ENCODE results near the gene VEZT. TPM values are rescaled to one million over a fixed set of nuclear protein-coding genes. Genes with fewer than 3 reads are reported as not detected.

VEZT gene
- total and polyA plus RNA-seq, 9 of the 15 experiments (the other 6 are each of a cell fraction or from before 2014, with no cell fraction given), result 16.1 to 61.5 (median 32.6) TPM

DNA sequence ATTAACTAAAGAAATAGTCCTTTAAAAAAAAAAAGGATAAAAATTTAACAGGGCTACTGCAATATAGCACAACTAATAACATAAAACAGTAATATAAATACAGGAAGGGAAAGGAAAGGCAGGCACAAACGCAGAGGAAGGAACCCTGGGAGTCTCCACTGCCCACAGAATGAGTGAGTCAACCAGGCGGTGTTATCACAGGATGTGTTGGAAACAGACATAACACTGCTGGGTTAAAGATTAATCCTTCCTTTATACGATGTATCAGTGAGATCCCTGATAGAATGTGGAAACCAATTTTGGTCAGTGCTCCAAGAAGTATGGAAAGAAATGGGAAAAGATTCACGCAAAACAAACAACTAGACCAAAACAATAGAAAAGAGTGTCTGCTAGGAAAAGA is 48.2 kb upstream of the VEZT start (continued):
- TF ChIP-seq TOE1 (IDR thresholded peaks at IDR 0.05; ENCODE audit: borderline replicate concordance) (no peak), TOE1 (CRISPR knock-in tag; IDR thresholded peaks at IDR 0.05; ENCODE audit: borderline replicate concordance, low read depth) (no peak)

DNA sequence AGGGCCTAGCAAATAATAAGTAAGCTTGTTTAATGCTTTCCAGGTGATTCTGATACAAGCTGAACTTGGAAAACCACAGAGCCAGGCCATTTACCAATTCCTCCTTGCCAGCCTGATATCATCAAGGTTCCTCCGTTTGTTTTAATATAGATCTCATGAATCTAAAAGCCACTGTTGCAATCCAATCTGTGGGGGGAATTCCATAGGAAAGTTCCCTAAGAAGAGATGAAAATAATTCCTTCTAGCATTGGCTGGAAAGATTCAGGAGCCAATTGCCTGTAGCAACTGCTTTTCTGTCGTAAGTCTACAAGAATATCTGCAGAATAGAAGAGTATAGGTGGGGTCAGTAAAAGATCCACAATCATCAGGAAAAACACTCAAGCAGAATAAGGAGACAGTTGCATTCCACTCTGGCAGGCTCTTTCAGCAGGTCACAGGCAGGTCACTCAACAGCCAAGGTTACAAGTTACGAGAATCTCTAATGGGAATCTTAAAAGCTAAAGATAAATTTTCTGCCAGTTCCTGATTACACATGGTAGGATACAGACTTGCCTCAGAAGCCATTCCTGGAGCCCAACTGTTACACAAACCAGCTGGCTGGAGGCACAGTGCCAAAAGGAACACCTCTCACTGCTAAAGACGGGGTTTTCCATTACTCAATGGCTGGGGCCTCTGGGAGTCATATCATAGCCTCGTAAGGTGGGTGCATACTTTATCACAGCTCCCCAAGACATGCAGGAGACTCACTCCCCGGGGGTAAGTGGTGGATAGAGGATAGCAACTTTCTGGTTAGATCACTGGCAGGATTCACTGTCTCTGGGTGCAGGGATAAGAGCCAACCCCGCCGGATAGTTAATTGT is 44.0 kb upstream of the VEZT start:
- Histone ChIP-seq H3K27ac (ENCODE audit: extremely low read depth, low read depth, low read length) (peak overlapping the region; percentile 59; the same call in 1 of the 3 replicates), H4K20me1 (replicated peaks; ENCODE audit: control insufficient read depth, insufficient read depth, low read length) (no peaks in the 10 kb centered on the region), H2AFZ (ENCODE audit: low read depth, low read length) (peak overlapping the region; percentile 51; the same call in 1 of the 2 replicates), H3K4me2 (ENCODE audit: insufficient read depth, low read length) (peak overlapping the region; percentile 67), H3K4me1 (replicated peaks in 1 of 2; ENCODE audit: control insufficient read depth in 2 of 2, insufficient read depth in 2 of 2, low read length in 2 of 2) (peaks cover 15 to 35% of the 10 kb centered on the region in 2 experiments; a peak in 3 of 5 replicates), H3K4me3 (no peak overlapping the region), H3K9me1 (ENCODE audit: control insufficient read depth, insufficient read depth, low read length) (no peaks in the 10 kb centered on the region), H3K27me3 (ENCODE audit: control insufficient read depth in 2 of 2, insufficient read depth in 2 of 2, low read length in 2 of 2) (no peaks in the 10 kb centered on the region), H3K36me3 (ENCODE audit: control insufficient read depth, insufficient read depth, low read length) (peaks cover 2% of the 10 kb centered on the region; the same call in 1 of the 3 replicates), H3K9ac (ENCODE audit: insufficient read depth in 1 of 2, low read depth in 2 of 2, low read length in 2 of 2) (no peak overlapping the region), H3K9me3 (replicated peaks; ENCODE audit: control insufficient read depth, insufficient read depth, low read depth, low read length) (no peaks in the 10 kb centered on the region), H3K79me2 (ENCODE audit: control insufficient read depth, insufficient read depth, low read length) (peaks cover 4% of the 10 kb centered on the region; the same call in 1 of the 3 replicates)
- CTCF ChIA-PET (ENCODE audit: low intra/inter-chr PET ratio), result no interaction called here
- DNase-seq (ENCODE audit: extremely low read depth in 1 of 4, low spot score in 3 of 4), result peak; percentile 16 to 89 (median 51)
- WGBS (ENCODE audit: insufficient coverage, low coverage, missing lambda C conversion rate), result 1% methylated on average over 8 of the region's 8 CpGs
- BruUV-seq (replicated peaks), result no TSS peak
- POLR2A ChIA-PET, result interaction anchor here (0.6 to 2.4 kb wide), 3 partner anchors 8 to 51 kb away, joined by 3 to 7 read pairs (median 4); no protein-coding TSS in a partner anchor
- intact Hi-C loops (cut with micrococcal nuclease), result no loop called here
- in situ Hi-C loops (cut with MboI), result no loop called here
- peak; percentile 88 for FAIRE-seq
- peak; percentile 80 for ATAC-seq
- TF ChIP-seq ZNF354B (CRISPR knock-in tag; IDR thresholded peaks at IDR 0.05) (no peak), ZFX (CRISPR knock-in tag; IDR thresholded peaks at IDR 0.05) (no peak), KAT7 (CRISPR knock-in tag; IDR thresholded peaks at IDR 0.05; ENCODE audit: borderline replicate concordance) (no peak), ZNF551 (CRISPR knock-in tag; IDR thresholded peaks at IDR 0.05) (no peak), ZNF785 (CRISPR knock-in tag; IDR thresholded peaks at IDR 0.05) (no peak), NFE2 (IDR thresholded peaks at IDR 0.05; ENCODE audit: low read depth) (peak; percentile 9; the same call in 1 of the 2 replicates), ZNF644 (tag; IDR thresholded peaks at IDR 0.05; ENCODE audit: low read depth) (no peak)
- TF ChIP-seq, protein P1, sequence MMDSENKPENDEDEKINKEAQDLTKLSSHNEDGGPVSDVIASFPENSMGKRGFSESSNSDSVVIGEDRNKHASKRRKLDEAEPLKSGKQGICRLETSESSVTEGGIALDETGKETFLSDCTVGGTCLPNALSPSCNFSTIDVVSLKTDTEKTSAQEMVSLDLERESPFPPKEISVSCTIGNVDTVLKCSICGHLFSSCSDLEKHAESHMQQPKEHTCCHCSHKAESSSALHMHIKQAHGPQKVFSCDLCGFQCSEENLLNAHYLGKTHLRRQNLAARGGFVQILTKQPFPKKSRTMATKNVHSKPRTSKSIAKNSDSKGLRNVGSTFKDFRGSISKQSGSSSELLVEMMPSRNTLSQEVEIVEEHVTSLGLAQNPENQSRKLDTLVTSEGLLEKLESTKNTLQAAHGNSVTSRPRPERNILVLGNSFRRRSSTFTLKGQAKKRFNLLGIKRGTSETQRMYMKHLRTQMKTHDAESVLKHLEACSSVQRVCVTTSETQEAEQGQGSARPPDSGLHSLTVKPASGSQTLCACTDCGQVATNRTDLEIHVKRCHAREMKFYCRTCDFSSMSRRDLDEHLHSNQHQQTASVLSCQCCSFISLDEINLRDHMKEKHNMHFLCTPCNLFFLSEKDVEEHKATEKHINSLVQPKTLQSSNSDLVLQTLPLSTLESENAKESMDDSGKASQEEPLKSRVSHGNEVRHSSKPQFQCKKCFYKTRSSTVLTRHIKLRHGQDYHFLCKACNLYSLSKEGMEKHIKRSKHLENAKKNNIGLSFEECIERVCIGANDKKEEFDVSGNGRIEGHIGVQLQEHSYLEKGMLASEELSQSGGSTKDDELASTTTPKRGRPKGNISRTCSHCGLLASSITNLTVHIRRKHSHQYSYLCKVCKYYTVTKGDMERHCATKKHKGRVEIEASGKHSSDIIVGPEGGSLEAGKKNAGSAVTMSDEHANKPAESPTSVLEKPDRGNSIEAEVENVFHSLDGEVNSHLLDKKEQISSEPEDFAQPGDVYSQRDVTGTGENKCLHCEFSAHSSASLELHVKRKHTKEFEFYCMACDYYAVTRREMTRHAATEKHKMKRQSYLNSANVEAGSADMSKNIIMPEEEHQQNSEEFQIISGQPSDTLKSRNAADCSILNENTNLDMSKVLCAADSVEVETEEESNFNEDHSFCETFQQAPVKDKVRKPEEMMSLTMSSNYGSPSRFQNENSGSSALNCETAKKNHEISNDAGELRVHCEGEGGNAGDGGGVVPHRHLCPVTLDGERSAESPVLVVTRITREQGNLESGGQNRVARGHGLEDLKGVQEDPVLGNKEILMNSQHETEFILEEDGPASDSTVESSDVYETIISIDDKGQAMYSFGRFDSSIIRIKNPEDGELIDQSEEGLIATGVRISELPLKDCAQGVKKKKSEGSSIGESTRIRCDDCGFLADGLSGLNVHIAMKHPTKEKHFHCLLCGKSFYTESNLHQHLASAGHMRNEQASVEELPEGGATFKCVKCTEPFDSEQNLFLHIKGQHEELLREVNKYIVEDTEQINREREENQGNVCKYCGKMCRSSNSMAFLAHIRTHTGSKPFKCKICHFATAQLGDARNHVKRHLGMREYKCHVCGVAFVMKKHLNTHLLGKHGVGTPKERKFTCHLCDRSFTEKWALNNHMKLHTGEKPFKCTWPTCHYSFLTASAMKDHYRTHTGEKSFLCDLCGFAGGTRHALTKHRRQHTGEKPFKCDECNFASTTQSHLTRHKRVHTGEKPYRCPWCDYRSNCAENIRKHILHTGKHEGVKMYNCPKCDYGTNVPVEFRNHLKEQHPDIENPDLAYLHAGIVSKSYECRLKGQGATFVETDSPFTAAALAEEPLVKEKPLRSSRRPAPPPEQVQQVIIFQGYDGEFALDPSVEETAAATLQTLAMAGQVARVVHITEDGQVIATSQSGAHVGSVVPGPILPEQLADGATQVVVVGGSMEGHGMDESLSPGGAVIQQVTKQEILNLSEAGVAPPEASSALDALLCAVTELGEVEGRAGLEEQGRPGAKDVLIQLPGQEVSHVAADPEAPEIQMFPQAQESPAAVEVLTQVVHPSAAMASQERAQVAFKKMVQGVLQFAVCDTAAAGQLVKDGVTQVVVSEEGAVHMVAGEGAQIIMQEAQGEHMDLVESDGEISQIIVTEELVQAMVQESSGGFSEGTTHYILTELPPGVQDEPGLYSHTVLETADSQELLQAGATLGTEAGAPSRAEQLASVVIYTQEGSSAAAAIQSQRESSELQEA (IDR thresholded peaks at IDR 0.05; ENCODE audit: low read depth), result no peak
- TF ChIP-seq, protein P2, sequence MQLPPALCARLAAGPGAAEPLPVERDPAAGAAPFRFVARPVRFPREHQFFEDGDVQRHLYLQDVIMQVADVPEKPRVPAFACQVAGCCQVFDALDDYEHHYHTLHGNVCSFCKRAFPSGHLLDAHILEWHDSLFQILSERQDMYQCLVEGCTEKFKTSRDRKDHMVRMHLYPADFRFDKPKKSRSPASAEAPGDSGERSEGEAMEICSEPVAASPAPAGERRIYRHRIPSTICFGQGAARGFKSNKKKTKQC (CRISPR knock-in tag; IDR thresholded peaks at IDR 0.05), result no peak

All from K562 (cell line).